GM23338 (cell line): ENCODE data around the gene OR10K2. TPM values are rescaled to one million over a fixed set of nuclear protein-coding genes. Genes with fewer than 3 reads are reported as not detected.

ENCODE experiments used
- ATAC-seq: fragments of 200-7000 bp; cut with Tn5 transposase; 3 replicates; pipeline ENCODE4 v1.9.1; 2020
- DNase-seq: peaks from one replicate; pipeline ENCODE4 v3.0.0-alpha.2; 2015; ENCODE audit warnings: low spot score
- H2AFZ ChIP-seq: fragments of 200-600 bp; sonication (generic); 2 replicates; pipeline ENCODE4 v1.8.0; 2016; ENCODE audit warnings: antibody characterized with exemption, mild to moderate bottlenecking, moderate library complexity
- H3F3A ChIP-seq: fragments of 200-600 bp; sonication (generic); replicated peaks from 2 replicates; pipeline ENCODE4 v1.8.0; 2017; ENCODE audit warnings: antibody characterized with exemption, mixed run types, low read depth
- H3K27ac ChIP-seq: fragments of 200-600 bp; sonication (generic); 2 replicates; pipeline ENCODE4 v1.6.1; 2016; ENCODE audit warnings: low read depth
- H3K27me3 ChIP-seq: fragments of 200-600 bp; sonication (generic); 2 replicates; pipeline ENCODE4 v1.8.0; 2016; ENCODE audit warnings: mild to moderate bottlenecking, mixed run types, moderate library complexity; ENCODE audit not compliant: insufficient read depth
- H3K36me3 ChIP-seq: fragments of 200-600 bp; sonication (generic); 2 replicates; pipeline ENCODE4 v1.8.0; 2016; ENCODE audit warnings: mild to moderate bottlenecking; ENCODE audit not compliant: insufficient read depth
- H3K4me1 ChIP-seq: fragments of 200-600 bp; sonication (generic); 2 replicates; pipeline ENCODE4 v1.8.0; 2016; ENCODE audit warnings: mild to moderate bottlenecking, moderate library complexity; ENCODE audit not compliant: insufficient read depth
- H3K4me2 ChIP-seq: fragments of 200-600 bp; sonication (generic); 2 replicates; pipeline ENCODE4 v1.7.1; 2017; ENCODE audit warnings: mixed run types
- H3K4me3 ChIP-seq: fragments of 200-600 bp; sonication (generic); 2 replicates; pipeline ENCODE4 v1.6.1; 2016; ENCODE audit warnings: mixed run types
- H3K79me2 ChIP-seq: fragments of 200-600 bp; sonication (generic); replicated peaks from 2 replicates; pipeline ENCODE4 v1.8.0; 2017; ENCODE audit warnings: mild to moderate bottlenecking; ENCODE audit not compliant: insufficient read depth
- H3K9me2 ChIP-seq: fragments of 200-600 bp; sonication (generic); 2 replicates; pipeline ENCODE4 v1.8.0; 2017; ENCODE audit not compliant: insufficient read depth
- H4K20me1 ChIP-seq: fragments of 200-600 bp; sonication (generic); replicated peaks from 2 replicates; pipeline ENCODE4 v1.8.0; 2017; ENCODE audit warnings: mild to moderate bottlenecking; ENCODE audit not compliant: insufficient read depth
- H3K27ac Mint-ChIP-seq: 2 replicates; pipeline ENCODE4 v1.8.0; 2020; ENCODE audit warnings: inconsistent platforms, mild to moderate bottlenecking, moderate library complexity, mixed read lengths
- H3K27me3 Mint-ChIP-seq: 3 replicates; pipeline ENCODE4 v1.8.0; 2022; ENCODE audit warnings: low read depth, mild to moderate bottlenecking, moderate library complexity, mixed read lengths, inconsistent platforms; ENCODE audit not compliant: insufficient read depth, poor library complexity
- H3K36me3 Mint-ChIP-seq: 3 replicates; pipeline ENCODE4 v1.8.0; 2021; ENCODE audit warnings: low read depth, mild to moderate bottlenecking, inconsistent platforms, moderate library complexity, mixed read lengths
- H3K4me1 Mint-ChIP-seq: 3 replicates; pipeline ENCODE4 v1.8.0; 2020; ENCODE audit warnings: mild to moderate bottlenecking, inconsistent platforms, mixed read lengths
- H3K4me3 Mint-ChIP-seq: 3 replicates; pipeline ENCODE4 v1.8.0; 2021; ENCODE audit warnings: moderate library complexity, mild to moderate bottlenecking, inconsistent platforms, mixed read lengths
- H3K9me3 Mint-ChIP-seq: 3 replicates; pipeline ENCODE4 v1.8.0; 2020; ENCODE audit warnings: moderate library complexity, mild to moderate bottlenecking, inconsistent platforms, mixed read lengths
- EZH2 ChIP-seq: fragments of 200-600 bp; sonication (generic); IDR thresholded peaks from one replicate; pipeline ENCODE4 v1.8.0; 2017; ENCODE audit warnings: antibody characterized with exemption, mild to moderate bottlenecking, low read depth; ENCODE audit not compliant: unreplicated experiment
- JUNB ChIP-seq: IDR thresholded peaks from one replicate; pipeline ENCODE4 v1.6.1; 2016; ENCODE audit warnings: antibody characterized with exemption; ENCODE audit not compliant: unreplicated experiment
- NANOG ChIP-seq: IDR thresholded peaks from 2 replicates; pipeline ENCODE4 v1.6.1; 2016; ENCODE audit warnings: antibody characterized with exemption, borderline replicate concordance
- POLR2AphosphoS5 ChIP-seq: IDR thresholded peaks from 2 replicates; pipeline ENCODE4 v1.6.1; 2016; ENCODE audit warnings: antibody characterized with exemption, low read depth
- STAT1 ChIP-seq: IDR thresholded peaks from one replicate; pipeline ENCODE4 v1.6.1; 2016; ENCODE audit warnings: antibody characterized with exemption; ENCODE audit not compliant: unreplicated experiment
- ZNF331 ChIP-seq: fragments of 250-450 bp; sonication (Bioruptor Pico); IDR thresholded peaks from 2 replicates; pipeline ENCODE4 v1.5.0; 2020; ENCODE audit warnings: low read depth, mild to moderate bottlenecking, moderate library complexity
- ZNF462 ChIP-seq: fragments of 250-450 bp; sonication (Bioruptor Pico); IDR thresholded peaks from 2 replicates; pipeline ENCODE4 v1.5.0; 2020; ENCODE audit warnings: mild to moderate bottlenecking, moderate library complexity
- polyA plus RNA-seq: library from polyadenylated mRNA; unstranded; fragments of >200 nt; fragmentation: Nextera tagmentation; extraction: Ambion mirVana; gene quantifications from 2 replicates; pipeline ENCODE4 v1.2.1, GENCODE V29; 2016
- total RNA-seq: library from RNA; depleted of rRNA; stranded (reverse); fragments of >200 nt; shearing (Covaris generic); gene quantifications from 2 replicates; pipeline ENCODE4 v1.2.3, GENCODE V29; 2014
- TF ChIP-seq, protein P1 (sequence below): IDR thresholded peaks from 2 replicates; pipeline ENCODE4 v1.6.1; 2016; ENCODE audit warnings: antibody characterized with exemption

Gene OR10K2
- total and polyA plus RNA-seq, 2 experiments from 2014 or later = not detected

GRCh38 chr1:158396646-158397045 lies 29.4 kb downstream of the OR10K2 start:
- no peaks in the 10 kb centered on the region for H3F3A ChIP-seq
- H3K36me3 ChIP-seq = no peaks in the 10 kb centered on the region
- no peaks in the 10 kb centered on the region for H3K79me2 ChIP-seq
- Mint-ChIP-seq H3K27me3 (no peaks in the 10 kb centered on the region), H3K4me1 (peaks cover 3% of the 10 kb centered on the region; the same call in 1 of the 3 replicates), H3K27ac (no peak overlapping the region), H3K4me3 (no peak overlapping the region), H3K9me3 (no peaks in the 10 kb centered on the region), H3K36me3 (no peaks in the 10 kb centered on the region)
- H3K4me3 ChIP-seq = no peak overlapping the region
- no peaks in the 10 kb centered on the region for H3K27me3 ChIP-seq
- no peaks in the 10 kb centered on the region; the same call in 1 of the 2 replicates for H3K9me2 ChIP-seq
- no peak overlapping the region for H3K4me2 ChIP-seq
- H3K27ac ChIP-seq = no peak overlapping the region
- DNase-seq (no peak), ATAC-seq (no peak)
- TF ChIP-seq EZH2 (no peak), POLR2AphosphoS5 (no peak), ZNF331 (CRISPR knock-in tag) (no peak), STAT1 (no peak), NANOG (no peak), ZNF462 (CRISPR knock-in tag) (no peak), JUNB (no peak)
- TF ChIP-seq, protein P1, sequence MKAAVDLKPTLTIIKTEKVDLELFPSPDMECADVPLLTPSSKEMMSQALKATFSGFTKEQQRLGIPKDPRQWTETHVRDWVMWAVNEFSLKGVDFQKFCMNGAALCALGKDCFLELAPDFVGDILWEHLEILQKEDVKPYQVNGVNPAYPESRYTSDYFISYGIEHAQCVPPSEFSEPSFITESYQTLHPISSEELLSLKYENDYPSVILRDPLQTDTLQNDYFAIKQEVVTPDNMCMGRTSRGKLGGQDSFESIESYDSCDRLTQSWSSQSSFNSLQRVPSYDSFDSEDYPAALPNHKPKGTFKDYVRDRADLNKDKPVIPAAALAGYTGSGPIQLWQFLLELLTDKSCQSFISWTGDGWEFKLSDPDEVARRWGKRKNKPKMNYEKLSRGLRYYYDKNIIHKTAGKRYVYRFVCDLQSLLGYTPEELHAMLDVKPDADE = no peak
- H2AFZ ChIP-seq = no peak overlapping the region
- H3K4me1 ChIP-seq = no peaks in the 10 kb centered on the region
- H4K20me1 ChIP-seq = no peaks in the 10 kb centered on the region
